LNCAP (cell line): ENCODE data around the gene PIKFYVE.

Source experiments
- CTCF ChIP-seq: fragments of 450-650 bp; IDR thresholded peaks from 2 replicates; pipeline ENCODE4 v1.5.1; 2017; ENCODE audit warnings: mild to moderate bottlenecking

Gene PIKFYVE

GRCh38 chr2:208278549-208278948 is 12.5 kb downstream of the PIKFYVE start:
- no peak for TF ChIP-seq CTCF

- TF ChIP-seq CTCF = no peak
These were observed 13.2 kb downstream of the PIKFYVE start for GRCh38 chr2:208279236-208279635.

GRCh38 chr2:208280234-208280633 is 14.2 kb downstream of the PIKFYVE start:
- no peak for TF ChIP-seq CTCF

- no peak for TF ChIP-seq CTCF
These were observed 14.9 kb downstream of the PIKFYVE start for GRCh38 chr2:208280933-208281332.

- TF ChIP-seq CTCF = no peak
These were observed 19.8 kb downstream of the PIKFYVE start for GRCh38 chr2:208285853-208286252.

- no peak for TF ChIP-seq CTCF
These were observed 28.5 kb downstream of the PIKFYVE start for GRCh38 chr2:208294482-208295024.

- no peak for TF ChIP-seq CTCF
These were observed 29.8 kb downstream of the PIKFYVE start for GRCh38 chr2:208295834-208296233.

GRCh38 chr2:208296610-208297009 is 30.6 kb downstream of the PIKFYVE start:
- no peak for TF ChIP-seq CTCF
